ENCODE measurements around the gene CGN. TPM values are rescaled to one million over a fixed set of nuclear protein-coding genes. Genes with fewer than 3 reads are reported as not detected.

Gene CGN
- polyA plus RNA-seq, 3 donors: 44.1 to 58.9 (median 50.9) TPM

GRCh38 chr1:151494741-151495281 is 16.4 kb upstream of the CGN start:
- no peak for DNase-seq

GRCh38 chr1:151495316-151495715 is 15.9 kb upstream of the CGN start:
- no peak for DNase-seq

GRCh38 chr1:151499365-151499764 is 11.8 kb upstream of the CGN start:
- DNase-seq: no peak

- DNase-seq: no peak
These were observed 11.3 kb upstream of the CGN start for GRCh38 chr1:151499930-151500329.

GRCh38 chr1:151501474-151501873 is 9.7 kb upstream of the CGN start:
- DNase-seq: no peak

GRCh38 chr1:151502035-151502700 is 9.0 kb upstream of the CGN start:
- no peak for DNase-seq

- no peak for DNase-seq
These were observed 8.1 kb upstream of the CGN start for GRCh38 chr1:151502859-151503780.

GRCh38 chr1:151504252-151504651 is 6.9 kb upstream of the CGN start:
- DNase-seq: no peak

- no peak for DNase-seq
These were observed 6.4 kb upstream of the CGN start for GRCh38 chr1:151504759-151505158.

- no peak for DNase-seq
These were observed 2.4 kb upstream of the CGN start for GRCh38 chr1:151508833-151509232.

GRCh38 chr1:151509350-151510019 is 1.7 kb upstream of the CGN start:
- DNase-seq: no peak

GRCh38 chr1:151510020-151510405 is 1.2 kb upstream of the CGN start:
- no peak for DNase-seq

GRCh38 chr1:151510614-151510956 is 602 bp upstream of the CGN start:
- DNase-seq: no peak

GRCh38 chr1:151511636-151512215 is 539 bp downstream of the CGN start:
- DNase-seq: no peak

- DNase-seq: no peak
These were observed 1.1 kb downstream of the CGN start for GRCh38 chr1:151512326-151512725.

- DNase-seq: peak; percentile 63
These were observed 1.8 kb downstream of the CGN start for GRCh38 chr1:151512801-151513625.

GRCh38 chr1:151513626-151514121 is 2.5 kb downstream of the CGN start:
- DNase-seq: no peak

- DNase-seq: no peak
These were observed 3.2 kb downstream of the CGN start for GRCh38 chr1:151514366-151514765.

- DNase-seq: no peak
These were observed 4.1 kb downstream of the CGN start for GRCh38 chr1:151515265-151515664.

- no peak for DNase-seq
These were observed 4.9 kb downstream of the CGN start for GRCh38 chr1:151516031-151516511.

- DNase-seq: no peak
These were observed 7.2 kb downstream of the CGN start for GRCh38 chr1:151518431-151518830.
